CD4-positive, alpha-beta T cell treated with Interferon alpha-2 for 1 hour (primary cell): ENCODE results near the gene SLC6A13.

ENCODE experiments used
- DNase-seq, 2 donors: peaks; one replicate each; pipeline ENCODE4 v3.0.0-alpha.2; 2020 to 2022

Gene SLC6A13

DNA sequence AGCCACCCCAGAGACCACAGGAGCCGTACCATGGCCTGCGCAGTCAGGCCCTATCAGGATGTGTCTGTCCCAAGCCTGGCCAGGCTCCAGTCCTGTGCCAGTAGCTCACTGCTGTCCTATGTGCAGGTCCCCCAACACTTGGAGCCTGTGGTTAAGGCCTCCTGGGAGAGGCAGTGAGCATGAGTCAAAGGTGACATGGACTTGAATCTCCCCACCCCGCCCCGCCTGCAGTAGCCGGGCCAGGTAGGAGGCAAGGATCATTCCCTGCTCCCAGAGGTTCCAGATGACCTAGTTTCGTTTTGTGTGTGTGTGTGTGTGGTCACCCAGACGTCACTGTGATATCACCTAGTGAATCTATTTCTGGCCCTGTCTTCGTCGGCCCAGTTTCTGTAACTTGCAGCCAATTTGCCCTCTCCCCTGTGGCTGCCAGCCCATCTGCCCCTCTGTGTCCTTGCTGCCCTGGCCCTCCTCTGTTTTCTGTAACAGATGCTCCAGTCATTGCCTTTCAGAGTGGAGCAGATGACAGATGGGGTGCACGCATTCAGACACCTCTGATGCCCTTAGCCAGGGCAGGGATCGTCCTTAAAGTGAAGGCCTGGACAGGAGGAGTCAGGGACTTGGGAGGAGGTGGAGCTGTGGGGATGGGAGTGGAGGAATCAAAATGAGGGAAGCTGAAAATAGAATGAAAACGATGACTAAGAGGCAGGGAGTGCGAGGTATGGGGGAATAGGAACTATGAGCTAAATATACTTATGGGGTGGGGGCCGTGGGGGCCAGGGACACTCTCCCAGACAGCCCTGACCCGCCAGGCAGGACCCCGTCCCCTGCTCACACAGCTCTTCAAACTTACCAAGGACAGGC is 86.1 kb downstream of the SLC6A13 start:
- no peak for DNase-seq

DNA sequence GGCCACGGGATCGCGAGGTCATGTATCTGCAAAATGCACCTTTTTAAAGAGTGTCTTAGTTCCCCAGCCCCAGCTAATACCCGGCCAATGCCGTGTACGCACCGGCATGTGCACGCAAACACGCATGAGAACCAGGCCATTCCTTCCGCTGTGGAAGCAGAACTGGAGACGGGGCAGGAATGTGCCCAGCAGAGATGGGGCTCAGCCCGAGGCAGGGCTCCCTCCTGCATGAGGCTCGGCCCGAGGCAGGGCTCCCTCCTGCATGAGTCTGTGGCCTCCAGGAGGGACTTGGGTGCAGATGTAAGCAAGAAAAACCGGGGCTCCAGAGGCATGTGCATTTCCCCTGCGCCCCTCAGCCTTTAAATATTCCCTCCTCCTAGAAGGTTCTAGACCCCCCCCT is 86.9 kb downstream of the SLC6A13 start:
- no peak for DNase-seq

DNA sequence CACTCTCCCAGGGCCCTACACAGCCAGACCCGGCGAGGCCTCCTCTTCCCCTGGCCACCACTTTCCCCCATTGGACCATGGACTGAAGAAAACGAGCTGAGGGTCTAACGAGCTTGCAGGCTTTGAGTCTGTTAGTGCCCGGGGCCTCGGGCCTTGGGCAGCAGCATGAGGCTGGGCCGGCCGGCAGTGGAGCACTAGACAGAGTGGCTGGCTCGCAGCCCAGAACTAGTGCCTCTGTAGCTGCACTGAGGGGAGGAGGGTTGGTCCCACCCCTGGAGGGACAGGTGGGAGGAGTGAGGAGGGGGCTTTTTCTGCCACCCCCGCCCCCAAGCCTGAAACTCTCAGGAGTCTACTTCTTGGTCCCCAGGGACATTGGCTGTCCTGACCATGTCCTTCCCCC is 87.4 kb downstream of the SLC6A13 start:
- DNase-seq: no peak

DNA sequence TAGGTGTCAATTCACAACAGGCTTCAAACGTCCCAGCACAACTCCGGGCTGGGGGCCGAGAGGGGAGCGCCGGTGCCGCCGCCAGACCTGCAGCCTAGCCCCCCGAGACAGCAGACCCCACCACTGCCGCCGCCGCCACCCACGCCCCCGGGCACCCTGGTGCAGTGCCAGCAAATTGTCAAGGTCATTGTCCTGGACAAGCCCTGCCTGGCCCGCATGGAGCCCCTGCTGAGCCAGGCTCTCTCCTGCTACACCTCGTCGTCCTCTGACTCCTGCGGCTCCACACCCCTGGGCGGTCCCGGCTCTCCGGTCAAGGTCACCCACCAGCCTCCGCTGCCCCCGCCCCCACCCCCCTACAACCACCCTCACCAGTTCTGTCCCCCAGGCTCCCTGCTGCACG is 88.0 kb downstream of the SLC6A13 start:
- no peak for DNase-seq

DNA sequence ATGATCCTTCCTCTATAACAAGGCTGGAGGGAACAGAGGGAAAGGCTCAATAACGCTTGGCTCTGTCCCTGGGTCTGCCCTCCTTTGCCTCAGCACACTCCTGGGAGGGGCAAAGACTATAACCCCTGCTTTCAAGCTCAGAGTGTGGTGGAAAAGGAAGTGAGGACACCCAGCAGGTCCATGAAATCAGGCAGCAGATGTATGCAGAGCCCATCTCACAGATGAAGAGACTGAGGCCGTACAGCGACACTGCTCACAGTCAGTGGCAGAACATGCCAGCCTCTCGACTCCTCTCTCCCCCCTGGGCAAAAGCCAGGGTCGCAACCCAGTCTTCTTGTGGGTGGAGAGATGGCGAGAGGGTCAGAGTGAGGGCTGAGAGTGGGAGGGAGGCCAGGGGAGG is 88.5 kb downstream of the SLC6A13 start:
- no peak for DNase-seq

DNA sequence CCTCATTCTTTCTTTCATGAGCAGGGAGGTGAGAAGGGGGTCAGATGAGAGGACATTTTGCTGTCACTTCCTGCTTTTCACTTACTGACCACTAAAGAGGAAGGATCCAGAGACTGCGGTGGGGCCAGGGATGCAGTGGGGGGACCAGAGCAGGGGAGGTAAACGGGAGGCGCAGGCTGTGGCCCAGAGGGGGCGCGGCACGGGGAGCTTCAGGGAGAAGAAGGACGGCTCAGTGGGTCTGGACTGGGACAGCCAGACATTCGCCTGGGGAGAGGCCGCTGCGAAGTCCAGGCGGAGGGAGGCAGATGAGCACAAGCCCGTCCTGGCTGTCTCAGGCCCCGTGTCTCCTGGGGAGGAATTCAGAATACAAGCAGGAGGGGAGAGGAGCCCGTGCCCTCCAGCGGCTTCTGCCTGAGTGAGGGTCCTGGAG is 89.9 kb downstream of the SLC6A13 start:
- DNase-seq: no peak

DNA sequence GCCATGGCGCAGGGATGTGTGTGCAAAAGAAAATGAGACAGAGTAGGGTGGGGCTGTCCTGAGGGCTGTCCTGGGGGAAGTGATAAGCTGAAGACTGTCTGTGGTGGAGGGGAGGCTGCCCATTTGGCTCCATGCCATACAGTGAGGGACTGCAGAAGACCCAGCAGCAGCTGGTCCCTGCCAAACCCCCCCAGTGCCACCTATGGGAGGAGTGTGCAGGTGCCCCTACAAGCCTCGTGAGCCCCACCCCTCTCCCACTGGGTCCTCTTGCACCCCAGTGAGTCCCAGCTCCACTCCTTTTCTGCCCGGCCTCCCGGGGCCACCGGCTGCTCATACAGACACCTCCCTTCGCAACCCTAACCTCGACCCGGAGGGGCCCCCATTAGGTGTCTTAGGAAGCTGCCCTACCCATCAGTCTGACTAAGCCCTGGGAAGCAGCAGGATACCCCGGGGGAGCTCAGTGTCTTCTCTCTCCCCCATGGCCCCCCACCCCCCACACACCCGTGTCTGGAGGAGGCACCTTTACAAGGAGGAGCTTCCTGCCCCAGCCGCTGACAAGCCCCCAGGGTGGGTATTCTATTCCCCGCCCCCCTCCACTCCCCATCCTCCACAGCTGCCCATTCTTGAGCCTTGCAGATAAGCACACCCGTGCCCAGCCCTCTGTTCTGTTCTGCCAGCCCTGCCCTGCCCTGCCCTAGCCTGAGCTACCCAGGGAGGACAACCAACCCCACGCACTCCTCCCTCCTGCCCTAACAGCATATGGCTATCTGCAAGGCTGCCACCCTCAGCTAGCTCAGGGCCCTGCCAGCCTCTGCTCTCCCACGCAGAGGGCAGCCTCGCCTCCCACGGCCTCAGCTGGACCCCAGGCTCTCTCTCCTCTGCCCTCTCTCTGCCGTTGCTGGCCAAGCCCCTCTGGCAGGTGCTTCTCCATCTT is 90.6 kb downstream of the SLC6A13 start:
- DNase-seq: no peak

DNA sequence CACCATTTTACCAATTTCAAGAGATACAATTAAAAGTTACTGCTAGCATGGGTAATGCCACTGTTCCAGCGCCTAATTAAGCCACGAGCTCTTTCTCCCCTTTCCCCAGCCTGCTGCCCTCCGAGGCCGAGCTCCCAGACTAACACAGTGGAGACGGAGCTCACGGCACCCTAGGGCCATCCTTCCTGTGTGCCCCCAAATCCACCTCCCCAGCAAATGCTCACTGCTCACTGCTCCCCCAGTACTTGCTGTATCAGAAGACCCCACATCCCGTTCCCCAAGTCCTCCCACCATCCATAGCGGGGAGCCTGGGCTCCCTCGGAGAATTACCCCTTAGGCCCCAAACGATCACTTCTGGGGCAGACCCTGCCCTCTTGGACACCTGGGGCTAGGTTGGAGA is 91.4 kb downstream of the SLC6A13 start:
- no peak for DNase-seq
